ENCODE data around the gene NFXL1.

The NFXL1 gene

GRCh38 chr4:47882228-47882627 is 32.2 kb downstream of the NFXL1 start:
- TF ChIP-seq CTCF (conservative IDR thresholded peaks at IDR 0.05; ENCODE audit: control insufficient read depth, insufficient read depth, low read depth, low read length) = no peak
- H3K4me3 ChIP-seq (ENCODE audit: control insufficient read depth, low read depth, low read length) = no peak overlapping the region
- no peak for DNase-seq (ENCODE audit: low read depth)

- no peak for TF ChIP-seq CTCF (conservative IDR thresholded peaks at IDR 0.05; ENCODE audit: control insufficient read depth, insufficient read depth, low read depth, low read length)
- no peak for DNase-seq (ENCODE audit: low read depth)
- no peak overlapping the region for H3K4me3 ChIP-seq (ENCODE audit: control insufficient read depth, low read depth, low read length)
Measured at GRCh38 chr4:47879458-47879857, 34.9 kb downstream of the NFXL1 start.

- no peak overlapping the region for H3K4me3 ChIP-seq (ENCODE audit: control insufficient read depth, low read depth, low read length)
- no peak for TF ChIP-seq CTCF (conservative IDR thresholded peaks at IDR 0.05; ENCODE audit: control insufficient read depth, insufficient read depth, low read depth, low read length)
- DNase-seq (ENCODE audit: low read depth) = no peak
Measured at GRCh38 chr4:47876784-47877546, 37.4 kb downstream of the NFXL1 start.

GRCh38 chr4:47876310-47876709 is 38.1 kb downstream of the NFXL1 start:
- no peak overlapping the region for H3K4me3 ChIP-seq (ENCODE audit: control insufficient read depth, low read depth, low read length)
- TF ChIP-seq CTCF (conservative IDR thresholded peaks at IDR 0.05; ENCODE audit: control insufficient read depth, insufficient read depth, low read depth, low read length) = no peak
- DNase-seq (ENCODE audit: low read depth) = peak; percentile 45

GRCh38 chr4:47873877-47874541 is 40.4 kb downstream of the NFXL1 start:
- TF ChIP-seq CTCF (conservative IDR thresholded peaks at IDR 0.05; ENCODE audit: control insufficient read depth, insufficient read depth, low read depth, low read length) = no peak
- no peak overlapping the region for H3K4me3 ChIP-seq (ENCODE audit: control insufficient read depth, low read depth, low read length)
- DNase-seq (ENCODE audit: low read depth) = no peak

GRCh38 chr4:47863486-47863885 is 50.9 kb downstream of the NFXL1 start:
- no peak for DNase-seq (ENCODE audit: low read depth)
- H3K4me3 ChIP-seq (ENCODE audit: control insufficient read depth, low read depth, low read length) = no peak overlapping the region

More at GRCh38 chr4:47863486-47863885, 50.9 kb downstream of the NFXL1 start:
- no peak for TF ChIP-seq CTCF (conservative IDR thresholded peaks at IDR 0.05; ENCODE audit: control insufficient read depth, insufficient read depth, low read depth, low read length)
